Panc1 (cell line): ENCODE measurements around the gene C22orf39. TPM values are rescaled to one million over a fixed set of nuclear protein-coding genes. Genes with fewer than 3 reads are reported as not detected.
A peak's percentile ranks its signal among the peaks of the same experiment; 100 is the strongest.

ENCODE experiments used
- ATAC-seq: fragments of 200-7000 bp; cut with Tn5 transposase; 2 replicates; pipeline ENCODE4 v1.9.1; 2020; ENCODE audit warnings: mild to moderate bottlenecking, moderate library complexity
- BruUV-seq: library from RNA; stranded (reverse); fragments of 400-500 nt; replicated peaks from 2 replicates; lab custom pipeline; 2021; lab: Mats Ljungman, UMichigan
- CTCF ChIA-PET: fragments of 300-600 bp; sonication (Branson Sonifier 250); formaldehyde crosslinking; loops from one replicate; lab custom pipeline; 2022; ENCODE audit warnings: antibody characterized with exemption; lab: Charles Lee
- POLR2A ChIA-PET: fragments of 300-600 bp; sonication (Branson Sonifier 250); formaldehyde crosslinking; loops from one replicate; lab custom pipeline; 2022; ENCODE audit warnings: antibody characterized with exemption; lab: Charles Lee
- DNase-seq: peaks from one replicate; pipeline ENCODE4 v3.0.0-alpha.2; 2010; ENCODE audit warnings: low read depth, low spot score
- H3K27ac ChIP-seq: 2 replicates; pipeline ENCODE4 v1.5.1; 2011; ENCODE audit warnings: mild to moderate bottlenecking, low read length, inconsistent platforms
- H3K27me3 ChIP-seq: fragments of 200-500 bp; sonication (Bioruptor generic); 2 replicates; pipeline ENCODE4 v1.6.0; 2014; ENCODE audit warnings: low read length, inconsistent platforms; ENCODE audit not compliant: control insufficient read depth, insufficient read depth
- H3K36me3 ChIP-seq: fragments of 200-500 bp; sonication (Bioruptor generic); 2 replicates; pipeline ENCODE4 v1.5.1; 2014; ENCODE audit warnings: inconsistent platforms, mild to moderate bottlenecking, low read length, moderate library complexity; ENCODE audit not compliant: control insufficient read depth, insufficient read depth
- H3K4me1 ChIP-seq: 2 replicates; pipeline ENCODE4 v1.5.1; 2011; ENCODE audit warnings: inconsistent platforms, mild to moderate bottlenecking, low read length, moderate library complexity; ENCODE audit not compliant: control insufficient read depth, insufficient read depth
- H3K4me3 ChIP-seq, 2 experiments: 2 replicates each; pipeline ENCODE4 v1.5.1; 2011 to 2012; ENCODE audit warnings: low read depth in 2 of 2, low read length in 2 of 2, mild to moderate bottlenecking in 2 of 2, inconsistent platforms in 1 of 2, moderate library complexity in 1 of 2
- H3K9me3 ChIP-seq: fragments of 200-500 bp; sonication (Bioruptor generic); 2 replicates; pipeline ENCODE4 v1.5.1; 2014; ENCODE audit warnings: low read depth, mild to moderate bottlenecking, inconsistent platforms, low read length, moderate library complexity; ENCODE audit not compliant: control insufficient read depth, insufficient read depth
- POLR2AphosphoS5 ChIP-seq: IDR thresholded peaks from 2 replicates; pipeline ENCODE4 v1.6.1; 2012; ENCODE audit warnings: mild to moderate bottlenecking, low read depth, low read length, moderate library complexity
- REST ChIP-seq, 2 experiments: IDR thresholded peaks; 2 replicates each; pipeline ENCODE4 v1.6.1; 2011 to 2012; ENCODE audit warnings: low read depth in 2 of 2, control low read depth in 1 of 2, low read length in 1 of 2, mild to moderate bottlenecking in 1 of 2, moderate library complexity in 1 of 2; ENCODE audit not compliant: insufficient read depth in 1 of 2
- SIN3A ChIP-seq: IDR thresholded peaks from 2 replicates; pipeline ENCODE4 v1.6.1; 2012; ENCODE audit warnings: low read depth, mild to moderate bottlenecking, low read length, moderate library complexity, borderline replicate concordance; ENCODE audit not compliant: insufficient read depth
- TCF7L2 ChIP-seq: IDR thresholded peaks from 2 replicates; pipeline ENCODE4 v1.6.1; 2011; ENCODE audit warnings: mild to moderate bottlenecking, low read depth, low read length, inconsistent platforms
- in situ Hi-C: cut with HindIII; loops from 2 replicates; pipeline ENCODE4 v1.10.0; 2016; ENCODE audit warnings: low sequenced_read_pairs, low pct_unique_long_range_greater_than_20kb
- intact Hi-C: fragments of 100-400 bp; cut with micrococcal nuclease; formaldehyde crosslinking; loops from one replicate; pipeline ENCODE4 v1.10.0; 2022; ENCODE audit not compliant: unreplicated experiment
- total RNA-seq: library from RNA; stranded (reverse); gene quantifications from one replicate; pipeline ENCODE4 v1.2.1, GENCODE V29; 2021; ENCODE audit not compliant: unreplicated experiment
- TF ChIP-seq, protein P1 (sequence below): fragments of 450-650 bp; IDR thresholded peaks from 2 replicates; pipeline ENCODE4 v1.5.1; 2017; ENCODE audit warnings: mild to moderate bottlenecking

The C22orf39 gene
- total RNA-seq, 1 experiment from 2014 or later = 20.5 TPM

DNA sequence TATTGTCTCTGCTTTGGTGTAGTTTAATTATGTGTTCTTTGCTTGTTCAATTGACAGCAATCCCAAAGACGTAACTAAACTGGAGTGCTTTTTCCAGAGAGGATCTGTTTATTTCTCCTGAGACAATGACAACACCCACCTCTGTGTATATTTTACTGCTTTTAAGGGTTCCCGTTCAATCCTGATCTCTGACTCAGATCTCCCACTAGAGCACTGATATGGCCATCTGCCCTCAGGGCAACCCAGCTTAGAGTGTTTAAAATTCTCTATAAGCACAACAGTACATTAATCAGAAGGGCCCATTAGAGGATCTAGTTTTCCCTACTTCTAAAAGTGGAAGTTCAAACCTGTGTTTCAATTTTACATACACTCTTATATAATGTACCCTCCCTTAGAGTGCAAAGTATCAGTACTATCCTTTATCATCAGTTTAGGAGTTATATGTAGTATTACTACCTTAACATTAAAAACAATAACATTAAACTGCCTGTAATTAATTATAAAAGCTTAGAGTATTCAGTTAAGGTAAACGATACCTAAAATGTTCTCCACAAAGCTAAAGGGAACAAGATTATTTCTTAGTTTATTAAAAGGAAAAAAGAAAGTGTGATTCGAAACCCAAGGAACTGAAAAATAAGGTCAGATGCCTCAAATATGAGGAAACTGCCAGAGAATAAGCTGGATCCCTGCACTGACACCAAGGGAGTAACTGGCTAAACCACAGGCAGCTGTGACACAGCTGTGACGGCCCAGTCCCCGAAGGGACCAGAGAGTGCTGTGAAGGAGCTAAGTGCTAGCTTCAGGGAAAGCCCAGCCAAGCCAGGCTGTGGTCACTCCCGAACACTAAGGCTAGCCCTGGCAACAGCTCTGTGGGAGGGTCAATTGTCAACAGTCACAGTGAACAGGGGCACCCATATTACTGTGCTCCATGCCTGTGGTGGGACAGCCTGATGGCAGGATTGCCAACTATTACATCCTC lies 16.3 kb upstream of the C22orf39 start:
- ChIA-PET CTCF (no interaction called here), POLR2A (interaction anchor here (0.6 kb wide), 1 partner anchor 15 kb away, joined by 3 read pairs; no protein-coding TSS in a partner anchor)
- peaks cover 29% of the 10 kb centered on the region for H3K36me3 ChIP-seq

DNA sequence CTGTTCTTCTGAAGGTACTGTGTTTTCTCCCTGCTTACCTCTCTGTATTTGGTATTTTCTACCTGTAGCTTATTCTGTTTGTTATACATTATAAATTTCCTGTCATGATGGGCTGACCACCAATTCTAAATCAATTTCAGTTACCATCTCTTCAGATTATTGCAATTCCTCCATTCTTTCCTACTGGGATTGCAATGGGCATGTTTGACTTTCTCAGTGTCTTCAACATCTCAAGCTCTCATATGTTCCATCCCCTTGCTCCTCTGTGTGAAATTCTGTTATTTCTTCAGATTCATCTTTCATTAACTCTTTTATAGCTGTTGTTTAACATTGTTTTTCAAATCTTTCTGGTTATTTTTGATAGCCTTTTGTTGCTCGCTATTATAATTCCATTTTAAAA lies 15.5 kb upstream of the C22orf39 start:
- POLR2A ChIA-PET = no interaction called here
- H3K27me3 ChIP-seq = no peaks in the 10 kb centered on the region
- ATAC-seq (no peak), DNase-seq (no peak)
- H3K4me3 ChIP-seq = no peak overlapping the region
- H3K4me1 ChIP-seq = no peaks in the 10 kb centered on the region
- BruUV-seq = TSS peak; percentile 57
- peaks cover 29% of the 10 kb centered on the region for H3K36me3 ChIP-seq
- in situ Hi-C loops (no loop called here), intact Hi-C loops (no loop called here)
- TF ChIP-seq, protein P1, sequence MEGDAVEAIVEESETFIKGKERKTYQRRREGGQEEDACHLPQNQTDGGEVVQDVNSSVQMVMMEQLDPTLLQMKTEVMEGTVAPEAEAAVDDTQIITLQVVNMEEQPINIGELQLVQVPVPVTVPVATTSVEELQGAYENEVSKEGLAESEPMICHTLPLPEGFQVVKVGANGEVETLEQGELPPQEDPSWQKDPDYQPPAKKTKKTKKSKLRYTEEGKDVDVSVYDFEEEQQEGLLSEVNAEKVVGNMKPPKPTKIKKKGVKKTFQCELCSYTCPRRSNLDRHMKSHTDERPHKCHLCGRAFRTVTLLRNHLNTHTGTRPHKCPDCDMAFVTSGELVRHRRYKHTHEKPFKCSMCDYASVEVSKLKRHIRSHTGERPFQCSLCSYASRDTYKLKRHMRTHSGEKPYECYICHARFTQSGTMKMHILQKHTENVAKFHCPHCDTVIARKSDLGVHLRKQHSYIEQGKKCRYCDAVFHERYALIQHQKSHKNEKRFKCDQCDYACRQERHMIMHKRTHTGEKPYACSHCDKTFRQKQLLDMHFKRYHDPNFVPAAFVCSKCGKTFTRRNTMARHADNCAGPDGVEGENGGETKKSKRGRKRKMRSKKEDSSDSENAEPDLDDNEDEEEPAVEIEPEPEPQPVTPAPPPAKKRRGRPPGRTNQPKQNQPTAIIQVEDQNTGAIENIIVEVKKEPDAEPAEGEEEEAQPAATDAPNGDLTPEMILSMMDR = no peak
- no peak for TF ChIP-seq POLR2AphosphoS5
- TF ChIP-seq REST (IDR thresholded peaks at IDR 0.05; ENCODE audit: insufficient read depth in 1 of 2, low read depth in 2 of 2, low read length in 1 of 2) = no peak
- no peak for TF ChIP-seq TCF7L2
- TF ChIP-seq SIN3A = no peak
- H3K9me3 ChIP-seq = no peaks in the 10 kb centered on the region
- no peak overlapping the region for H3K27ac ChIP-seq
- CTCF ChIA-PET = no interaction called here

More for the DNA sequence above, 16.3 kb upstream of the C22orf39 start:
- TF ChIP-seq REST (IDR thresholded peaks at IDR 0.05; ENCODE audit: insufficient read depth in 1 of 2, low read depth in 2 of 2, low read length in 1 of 2) (no peak), TCF7L2 (no peak), SIN3A (no peak), POLR2AphosphoS5 (no peak)
- TF ChIP-seq, protein P1 = no peak
- no peak overlapping the region for H3K27ac ChIP-seq
- ATAC-seq = no peak
- in situ Hi-C loops = no loop called here
- BruUV-seq = no TSS peak
- no peak for DNase-seq
- H3K9me3 ChIP-seq = no peaks in the 10 kb centered on the region
- intact Hi-C loops = no loop called here
- H3K4me3 ChIP-seq = no peak overlapping the region
- no peaks in the 10 kb centered on the region for H3K27me3 ChIP-seq
- no peaks in the 10 kb centered on the region for H3K4me1 ChIP-seq
